HG03521 (cell line): ENCODE results near the gene ISOC2.
"Not testable (repeated sequence)": the region's sequence is repeated elsewhere in the genome, so short reads cannot be mapped to it uniquely, and the experiment has no call there.

Source experiments
- ATAC-seq: cut with Tn5 transposase; IDR thresholded peaks from one replicate; pipeline ENCODE4 v1.9.1; 2021; ENCODE audit warnings: mild to moderate bottlenecking, moderate library complexity; ENCODE audit not compliant: unreplicated experiment

The ISOC2 gene

GRCh38 chr19:55418185-55418584 lies 43.3 kb downstream of the ISOC2 start:
- no peak for ATAC-seq

GRCh38 chr19:55410168-55410567 lies 51.3 kb downstream of the ISOC2 start:
- no peak for ATAC-seq

- ATAC-seq, result not testable (repeated sequence)
These were observed 52.3 kb downstream of the ISOC2 start for GRCh38 chr19:55409179-55409578.

- ATAC-seq, result no peak
These were observed 52.9 kb downstream of the ISOC2 start for GRCh38 chr19:55408533-55408872.

- ATAC-seq, result peak; percentile 81
These were observed 53.5 kb downstream of the ISOC2 start for GRCh38 chr19:55407800-55408532.

GRCh38 chr19:55407550-55407799 lies 54.0 kb downstream of the ISOC2 start, which contains the start of gene UBE2S:
Gene UBE2S (minus strand): TSS chr19:55407788. CDS start chr19:55407589, 199 bp downstream.
- peak; percentile 25 for ATAC-seq

GRCh38 chr19:55406826-55407549 lies 54.5 kb downstream of the ISOC2 start:
- ATAC-seq, result no peak

- no peak for ATAC-seq
These were observed 55.2 kb downstream of the ISOC2 start for GRCh38 chr19:55406091-55406825.

- no peak for ATAC-seq
These were observed 55.8 kb downstream of the ISOC2 start for GRCh38 chr19:55405638-55406037.
